GM19238 (cell line): ENCODE data around the gene USP11.

Experiments
- DNase-seq: peaks from one replicate; pipeline ENCODE4 v3.0.0; 2011; ENCODE audit warnings: low spot score; ENCODE audit not compliant: insufficient read length

Gene USP11

DNA sequence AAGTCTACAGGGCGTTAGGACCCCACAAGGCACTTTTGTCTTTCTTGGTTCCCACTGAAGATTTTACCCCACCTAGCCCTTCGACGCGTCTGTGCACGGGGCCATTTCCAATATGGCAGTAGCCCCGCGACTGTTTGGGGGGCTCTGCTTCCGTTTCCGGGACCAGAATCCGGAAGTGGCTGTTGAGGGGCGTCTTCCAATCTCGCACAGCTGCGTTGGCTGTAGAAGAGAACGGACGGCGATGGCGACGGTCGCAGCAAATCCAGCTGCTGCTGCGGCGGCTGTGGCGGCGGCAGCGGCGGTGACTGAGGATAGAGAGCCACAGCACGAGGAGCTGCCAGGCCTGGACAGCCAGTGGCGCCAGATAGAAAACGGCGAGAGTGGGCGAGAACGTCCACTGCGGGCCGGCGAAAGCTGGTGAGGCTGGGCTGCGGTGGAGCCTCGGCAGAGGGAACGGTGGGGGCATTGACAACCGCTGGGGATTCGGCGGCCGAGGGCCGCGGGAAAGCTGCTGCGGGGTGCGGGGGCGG is at the start of gene USP11:
USP11 (plus strand) TSS at position 207 of the 530 bp plus-strand sequence; CDS start at position 242, 35 bp downstream.
- peak; percentile 40 for DNase-seq

DNA sequence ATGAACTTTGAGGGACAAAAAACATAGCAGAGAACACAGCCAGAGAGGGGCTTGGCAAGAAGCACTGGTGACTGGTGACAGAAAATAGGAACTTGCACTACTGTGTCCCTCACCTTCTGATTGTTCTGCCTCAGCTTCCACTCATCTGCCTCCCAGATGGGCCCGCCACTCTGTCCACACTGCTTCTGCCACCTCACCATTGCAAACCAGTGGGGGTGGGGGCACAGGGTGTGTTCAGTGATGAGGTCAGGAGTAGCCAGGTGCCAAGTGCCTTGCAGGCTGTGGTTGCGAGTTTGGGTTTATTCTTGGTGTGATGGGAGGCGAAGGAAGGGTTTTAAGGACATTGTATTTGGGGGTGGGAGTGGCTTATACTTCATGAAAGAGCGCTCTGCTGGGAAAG is 48.3 kb upstream of the USP11 start:
- no peak for DNase-seq

DNA sequence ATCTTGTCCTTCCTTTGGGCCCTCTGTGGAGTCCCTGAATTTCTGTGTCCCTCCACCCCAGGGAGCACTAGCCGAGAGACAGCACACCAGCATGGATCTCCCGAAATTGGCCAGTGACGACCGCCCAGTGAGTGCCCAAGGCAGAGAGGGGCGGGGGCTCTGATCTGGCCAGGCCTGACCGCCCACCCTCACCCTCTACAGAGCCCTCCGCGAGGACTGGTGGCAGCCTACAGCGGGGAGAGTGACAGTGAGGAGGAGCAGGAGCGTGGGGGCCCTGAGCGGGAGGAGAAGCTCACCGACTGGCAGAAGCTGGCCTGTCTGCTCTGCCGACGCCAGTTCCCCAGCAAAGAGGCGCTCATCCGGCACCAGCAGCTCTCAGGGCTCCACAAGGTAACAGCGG is 47.6 kb upstream of the USP11 start:
- no peak for DNase-seq

DNA sequence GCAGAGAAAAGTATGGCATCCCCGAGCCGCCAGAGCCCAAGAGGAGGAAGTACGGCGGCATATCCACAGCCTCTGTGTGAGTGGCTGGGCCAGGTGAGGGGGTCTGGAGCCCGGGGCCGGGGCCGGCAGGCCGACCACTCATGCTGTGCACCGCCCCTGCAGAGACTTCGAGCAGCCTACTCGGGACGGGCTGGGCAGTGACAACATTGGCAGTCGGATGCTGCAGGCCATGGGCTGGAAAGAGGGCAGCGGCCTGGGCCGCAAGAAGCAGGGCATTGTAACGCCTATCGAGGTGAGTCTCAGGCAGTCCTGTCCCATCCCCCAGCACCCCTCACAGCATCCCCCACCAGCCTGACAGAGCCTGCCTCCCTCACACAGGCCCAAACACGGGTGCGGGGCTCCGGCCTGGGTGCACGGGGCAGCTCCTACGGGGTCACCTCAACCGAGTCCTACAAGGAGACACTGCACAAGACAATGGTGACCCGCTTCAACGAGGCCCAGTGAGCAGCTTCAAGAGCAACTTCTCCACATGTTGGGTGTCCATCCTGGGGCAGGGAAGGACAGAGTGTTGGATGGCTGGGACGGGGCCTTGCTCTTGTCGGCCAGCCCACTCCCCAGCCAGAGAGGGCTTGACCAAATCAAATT is 46.6 kb upstream of the USP11 start:
- no peak for DNase-seq

DNA sequence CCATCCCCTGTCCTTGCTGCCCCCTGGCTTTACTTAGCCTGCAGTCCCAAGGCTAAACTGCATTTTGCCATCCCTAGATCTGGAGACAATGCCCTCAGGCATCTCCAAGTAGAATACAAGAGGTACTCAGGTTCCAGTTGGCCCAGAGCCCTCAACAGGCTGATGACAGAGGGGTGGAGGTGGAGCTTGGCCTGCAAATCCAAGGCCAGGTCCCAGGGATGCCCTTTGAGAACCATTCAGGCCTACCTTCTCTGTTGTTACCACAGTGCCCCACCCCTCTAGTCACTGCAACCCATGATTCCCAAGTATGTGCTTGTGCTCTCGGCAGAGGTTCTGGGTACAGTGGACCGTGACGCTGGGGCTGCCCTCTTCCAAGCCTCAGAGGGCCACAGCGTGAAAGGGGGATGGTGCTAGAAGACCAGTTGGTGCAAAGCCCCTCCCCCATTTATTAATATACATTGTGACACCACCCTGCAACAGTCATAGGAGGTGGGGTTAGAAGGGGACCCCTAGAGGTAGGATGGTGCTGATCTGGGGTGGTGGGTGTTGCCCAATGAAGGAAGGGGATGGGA is 45.6 kb upstream of the USP11 start:
- no peak for DNase-seq

DNA sequence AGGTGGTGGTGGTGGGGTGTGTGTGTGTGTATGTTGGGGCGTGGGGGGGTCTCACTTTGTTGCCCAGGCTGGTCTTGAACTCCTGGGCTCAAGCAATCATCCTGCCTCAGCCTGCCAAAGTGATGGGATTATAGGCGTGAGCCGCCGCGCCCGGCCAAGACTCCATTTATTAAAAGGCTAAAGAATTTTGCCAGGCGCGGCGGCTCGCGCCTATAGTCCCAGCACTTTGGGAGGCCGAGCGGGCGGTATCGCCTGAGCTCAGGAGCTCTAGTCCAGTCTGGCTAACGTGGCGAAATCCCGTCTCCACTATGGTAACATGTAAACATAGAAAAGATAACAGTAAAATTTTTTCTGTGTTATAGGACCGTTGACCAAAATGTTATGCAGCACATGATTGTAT is 42.9 kb upstream of the USP11 start:
- DNase-seq, result no peak

DNA sequence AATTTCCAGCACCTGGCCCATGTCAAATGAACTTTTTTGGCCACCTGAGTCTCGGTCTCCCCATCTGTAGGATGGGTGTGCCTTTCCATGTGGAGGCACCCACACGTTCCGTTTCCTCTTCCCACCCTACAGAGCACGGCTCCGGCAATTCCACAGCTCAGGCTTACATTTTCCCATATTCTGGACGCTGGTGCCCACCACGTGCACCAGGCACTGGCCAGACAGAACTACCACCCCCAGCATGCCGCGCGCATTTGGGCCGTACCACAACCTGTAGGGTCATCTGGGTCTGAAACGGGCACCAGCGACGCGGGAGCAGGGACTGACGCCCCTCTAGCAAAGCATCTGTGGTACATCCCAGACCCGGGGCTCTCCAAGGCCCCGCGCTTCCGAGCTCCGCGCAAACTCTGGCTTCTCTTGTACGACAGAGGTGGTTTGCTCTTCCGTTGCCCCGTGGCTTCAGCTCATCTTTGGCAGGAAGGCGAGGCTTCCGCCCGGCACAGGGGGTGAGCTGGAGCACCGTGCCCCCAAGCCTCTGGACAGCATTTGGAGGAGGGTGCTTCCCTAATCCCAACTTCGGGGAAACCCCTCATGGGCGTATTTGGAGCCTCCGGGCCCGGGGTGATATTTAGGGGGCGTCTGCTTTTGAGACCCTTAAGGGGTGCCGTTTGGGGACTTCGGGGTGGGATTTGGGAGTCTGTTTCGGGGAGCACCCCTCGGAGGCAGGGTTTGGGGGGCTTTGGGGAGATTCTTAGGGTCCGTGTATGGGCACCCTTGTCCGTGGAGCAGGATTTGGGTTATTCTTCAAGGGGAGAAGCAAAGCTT is 42.2 kb upstream of the USP11 start:
- peak; percentile 86 for DNase-seq

DNA sequence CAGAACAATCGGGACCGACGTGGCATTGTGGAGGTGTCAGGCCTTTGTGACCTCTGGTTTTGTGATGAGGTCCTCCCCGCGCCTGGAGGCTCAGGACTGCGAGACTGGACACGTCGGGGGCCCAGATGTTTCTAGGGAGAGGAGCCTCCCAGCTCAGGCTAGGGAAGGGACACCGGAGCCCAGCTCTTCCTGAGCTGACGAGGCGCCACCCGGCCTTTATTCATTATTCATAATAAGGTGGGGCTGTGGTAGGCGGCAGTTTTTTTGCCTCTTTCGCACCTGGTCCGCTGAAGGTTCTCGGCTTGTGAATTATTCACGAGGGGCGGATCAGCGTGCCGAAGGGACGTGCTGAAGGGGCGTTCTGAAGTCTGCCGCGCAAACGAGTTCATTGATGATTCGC is 41.5 kb upstream of the USP11 start:
- peak; percentile 19 for DNase-seq

DNA sequence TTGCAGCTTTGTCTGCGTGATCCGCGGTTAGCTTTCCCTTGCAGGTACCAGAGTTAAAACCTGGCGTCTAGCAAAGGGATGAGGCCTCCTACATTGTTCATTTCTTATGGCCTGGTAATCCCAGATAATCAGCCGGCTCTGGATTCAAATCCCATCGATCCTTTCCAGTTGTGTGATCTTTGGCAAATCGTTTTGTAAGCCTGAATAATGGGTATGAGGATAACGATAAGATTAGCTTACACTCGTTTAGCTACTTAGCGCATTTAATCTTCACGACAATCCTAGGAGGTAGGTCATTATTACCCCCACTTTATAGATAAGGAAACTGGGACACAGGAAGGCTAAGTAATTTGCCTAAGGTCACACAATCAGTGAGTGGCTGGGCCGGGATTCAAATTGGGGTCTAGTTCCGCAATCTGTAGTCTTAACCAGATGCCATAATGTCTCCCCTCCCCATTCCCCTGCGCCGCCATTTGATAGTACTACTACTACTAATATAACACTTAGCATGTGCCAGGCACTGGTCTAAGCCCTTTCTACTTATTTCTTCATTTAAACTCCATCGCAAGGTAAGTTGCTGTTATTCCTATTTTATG is 40.9 kb upstream of the USP11 start:
- DNase-seq, result no peak

DNA sequence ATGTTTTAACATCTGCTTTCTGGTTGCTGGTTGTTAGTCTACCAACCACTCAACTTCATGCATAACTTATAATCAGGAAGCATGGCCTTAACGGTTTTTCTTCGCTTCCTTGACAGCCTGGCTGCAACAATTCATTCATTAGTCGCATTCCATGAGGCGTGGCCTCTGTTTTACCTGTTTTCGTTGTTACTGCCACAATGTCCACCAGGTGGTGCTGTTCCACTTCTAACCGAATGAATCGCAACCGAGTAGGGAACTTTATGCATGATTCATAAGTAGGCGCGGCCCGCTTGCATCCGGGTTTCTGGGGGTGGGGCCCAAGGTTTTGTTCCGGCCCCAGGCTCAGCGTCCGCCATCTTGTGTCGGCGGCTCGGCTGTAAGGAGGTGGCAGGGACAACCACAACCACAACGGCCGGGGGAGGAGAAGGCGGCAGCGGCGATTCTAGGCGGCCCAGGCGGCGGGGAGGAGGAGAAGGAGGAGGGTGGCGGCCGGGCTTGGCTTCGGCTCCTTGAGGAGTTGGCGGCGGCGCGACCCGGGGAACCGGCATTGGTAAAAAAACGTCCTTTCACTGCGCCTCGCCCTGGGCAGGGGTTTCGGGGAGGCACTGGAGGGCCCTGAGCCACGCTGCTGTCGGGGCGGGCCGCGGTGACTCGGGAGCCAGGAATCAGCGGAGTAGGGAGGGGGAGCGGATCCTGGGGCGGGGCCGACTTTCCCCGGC is 39.2 kb upstream of the USP11 start, which contains the start of gene UBA1:
UBA1 (plus strand) TSS at position 355 of the 719 bp plus-strand sequence. CDS start 4,974 bp downstream, outside the sequence.
- DNase-seq, result peak; percentile 90

DNA sequence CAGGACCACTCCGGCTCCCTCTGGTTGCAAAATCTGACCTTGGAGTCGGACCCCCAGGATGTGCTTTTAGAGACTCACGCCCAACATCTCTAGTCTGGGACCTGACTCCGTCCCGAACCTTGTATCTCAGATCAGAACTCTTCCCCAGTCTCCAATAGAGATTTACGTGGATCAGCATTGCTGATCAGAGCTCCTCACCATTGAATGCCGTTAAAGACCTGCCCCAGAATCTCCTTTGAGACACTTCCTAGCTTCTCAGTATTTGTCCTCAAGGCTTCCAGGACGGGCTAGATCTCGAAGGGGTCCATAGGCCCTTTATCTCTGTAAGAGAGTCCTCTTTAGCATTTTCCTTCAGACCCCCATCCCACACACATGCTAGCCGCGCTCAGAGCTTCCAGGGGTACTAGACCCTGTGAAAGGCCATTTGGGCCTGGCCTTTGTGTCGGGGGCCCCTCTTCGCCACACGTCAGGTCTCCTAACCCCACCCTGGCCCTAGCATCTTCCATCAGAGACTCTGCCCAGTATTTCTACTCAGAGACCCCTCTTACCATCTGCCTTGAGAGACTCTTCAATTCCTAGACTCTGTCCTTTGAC is 38.5 kb upstream of the USP11 start:
- no peak for DNase-seq

DNA sequence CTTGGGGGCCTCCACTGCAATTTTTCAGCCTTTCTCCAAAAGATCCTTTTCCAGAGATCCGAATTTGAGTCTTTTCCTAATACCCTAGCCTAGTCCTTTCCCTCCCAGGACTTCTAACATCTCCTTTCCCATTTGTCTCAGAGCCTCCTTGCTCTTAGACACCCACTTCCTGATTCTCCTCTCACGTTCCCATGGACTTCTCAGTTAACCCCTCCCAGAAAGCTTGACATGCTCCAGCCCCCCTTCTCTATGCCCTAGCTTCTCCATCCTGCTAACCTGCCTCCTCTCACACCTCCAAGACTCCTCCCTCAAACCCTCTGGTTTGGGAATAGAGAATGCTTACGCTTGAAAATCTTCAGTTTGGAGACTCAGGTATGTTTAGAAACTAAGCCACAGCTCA is 36.7 kb upstream of the USP11 start:
- no peak for DNase-seq

DNA sequence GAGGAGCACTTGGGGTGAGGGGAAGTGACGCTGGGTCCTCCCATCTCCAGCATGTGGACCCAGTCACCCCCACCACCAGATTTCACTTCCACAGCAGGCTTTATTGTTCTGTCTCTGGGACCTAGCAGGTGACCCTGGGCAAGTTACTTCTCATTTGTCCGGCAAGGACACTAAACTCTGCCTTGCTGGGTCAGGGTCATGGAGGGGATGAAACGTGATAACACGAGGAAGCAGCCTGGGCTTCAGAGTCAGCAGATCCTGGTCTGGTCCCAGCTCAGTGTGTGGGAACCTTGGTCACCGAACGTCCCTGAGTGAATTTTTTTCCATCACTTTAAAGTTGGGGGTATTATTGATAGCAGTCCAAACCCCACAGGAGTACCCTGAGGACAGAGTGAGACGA is 35.3 kb upstream of the USP11 start:
- no peak for DNase-seq

DNA sequence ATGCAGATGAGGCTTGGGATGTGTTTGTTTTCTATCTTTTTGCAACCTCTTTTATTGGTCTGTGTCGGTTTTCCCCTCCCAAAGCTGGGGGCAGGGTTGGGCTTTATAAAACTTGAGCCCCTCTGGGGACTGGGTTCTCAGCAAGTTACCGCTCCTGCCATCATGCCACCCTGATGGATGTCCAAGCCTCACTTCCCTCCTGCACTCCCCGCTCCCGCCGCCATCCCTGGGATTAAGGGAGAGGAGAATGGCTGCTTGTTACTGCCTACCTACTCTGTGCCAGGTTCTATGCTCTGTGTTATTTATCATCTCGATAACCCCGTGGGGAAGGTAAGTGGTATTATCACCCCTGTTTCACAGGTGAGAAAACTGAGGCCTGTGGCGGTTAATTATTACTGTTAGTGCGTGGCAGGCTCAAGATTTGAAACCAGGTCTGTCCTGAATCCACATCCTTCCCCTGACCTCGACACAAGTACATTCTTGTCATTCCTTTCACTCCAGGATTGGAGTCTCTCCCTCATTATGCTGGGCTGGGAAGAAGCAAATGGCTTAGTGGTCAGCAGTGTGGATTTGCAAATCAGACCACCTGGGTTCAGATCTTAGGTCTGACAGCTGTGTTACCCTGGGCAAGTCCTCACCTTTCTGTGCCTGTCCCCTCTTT is 34.7 kb upstream of the USP11 start:
- DNase-seq, result no peak

DNA sequence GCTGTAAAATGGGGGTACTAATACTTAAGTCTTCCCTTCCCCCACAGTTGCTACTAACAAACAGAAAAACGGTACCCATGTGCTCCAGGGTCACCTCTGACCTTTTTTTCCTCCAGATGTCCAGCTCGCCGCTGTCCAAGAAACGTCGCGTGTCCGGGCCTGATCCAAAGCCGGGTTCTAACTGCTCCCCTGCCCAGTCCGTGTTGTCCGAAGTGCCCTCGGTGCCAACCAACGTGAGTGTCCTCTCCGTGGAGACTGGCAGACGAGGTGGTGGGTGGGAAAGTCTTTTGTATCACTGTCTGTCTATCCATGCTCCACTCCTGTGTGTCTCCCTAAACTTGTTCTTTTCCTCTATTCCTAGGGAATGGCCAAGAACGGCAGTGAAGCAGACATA is 34.1 kb upstream of the USP11 start:
- no peak for DNase-seq

DNA sequence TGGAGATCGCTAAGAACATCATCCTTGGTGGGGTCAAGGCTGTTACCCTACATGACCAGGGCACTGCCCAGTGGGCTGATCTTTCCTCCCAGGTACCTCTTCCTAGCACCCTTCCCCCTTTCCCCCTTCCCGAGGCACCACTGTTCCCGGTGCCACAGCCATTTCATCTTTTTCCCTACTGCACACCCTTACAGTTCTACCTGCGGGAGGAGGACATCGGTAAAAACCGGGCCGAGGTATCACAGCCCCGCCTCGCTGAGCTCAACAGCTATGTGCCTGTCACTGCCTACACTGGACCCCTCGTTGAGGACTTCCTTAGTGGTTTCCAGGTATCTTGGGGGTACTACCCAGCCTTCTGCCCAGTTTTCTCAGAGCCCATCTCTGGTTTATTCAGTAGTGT is 33.5 kb upstream of the USP11 start:
- no peak for DNase-seq

DNA sequence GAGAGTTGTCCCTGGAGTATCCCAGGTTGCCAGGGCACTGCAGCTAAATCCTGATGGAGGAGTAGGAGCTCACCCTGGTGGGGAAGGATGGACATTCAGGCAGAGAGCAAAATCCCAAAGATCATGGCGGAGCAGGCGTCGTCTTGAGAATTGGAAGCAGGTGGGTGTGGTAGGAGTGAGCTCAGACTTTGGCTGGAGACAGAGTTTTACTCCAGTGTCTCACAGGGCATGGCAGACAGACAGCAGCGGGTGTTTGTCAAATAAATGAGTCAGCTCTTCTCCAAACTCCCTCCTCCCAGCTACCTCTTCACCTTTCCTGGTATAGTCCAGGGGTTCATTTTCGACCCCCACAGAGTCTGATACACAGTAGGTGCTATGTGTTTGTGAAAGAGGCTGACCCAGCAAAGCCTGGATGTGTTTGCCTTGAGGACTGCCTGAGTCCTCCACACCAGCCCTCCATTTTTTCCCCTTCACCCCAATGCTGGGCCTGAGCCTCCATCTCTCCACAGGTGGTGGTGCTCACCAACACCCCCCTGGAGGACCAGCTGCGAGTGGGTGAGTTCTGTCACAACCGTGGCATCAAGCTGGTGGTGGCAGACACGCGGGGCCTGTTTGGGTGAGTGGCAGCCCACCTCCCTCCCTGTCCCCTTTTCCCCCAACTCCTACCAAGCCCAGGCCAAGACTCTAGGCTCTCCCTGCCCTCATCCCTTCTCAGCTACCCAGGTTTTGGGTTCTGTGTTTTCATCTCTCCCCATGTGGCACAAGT is 32.2 kb upstream of the USP11 start:
- DNase-seq, result no peak

DNA sequence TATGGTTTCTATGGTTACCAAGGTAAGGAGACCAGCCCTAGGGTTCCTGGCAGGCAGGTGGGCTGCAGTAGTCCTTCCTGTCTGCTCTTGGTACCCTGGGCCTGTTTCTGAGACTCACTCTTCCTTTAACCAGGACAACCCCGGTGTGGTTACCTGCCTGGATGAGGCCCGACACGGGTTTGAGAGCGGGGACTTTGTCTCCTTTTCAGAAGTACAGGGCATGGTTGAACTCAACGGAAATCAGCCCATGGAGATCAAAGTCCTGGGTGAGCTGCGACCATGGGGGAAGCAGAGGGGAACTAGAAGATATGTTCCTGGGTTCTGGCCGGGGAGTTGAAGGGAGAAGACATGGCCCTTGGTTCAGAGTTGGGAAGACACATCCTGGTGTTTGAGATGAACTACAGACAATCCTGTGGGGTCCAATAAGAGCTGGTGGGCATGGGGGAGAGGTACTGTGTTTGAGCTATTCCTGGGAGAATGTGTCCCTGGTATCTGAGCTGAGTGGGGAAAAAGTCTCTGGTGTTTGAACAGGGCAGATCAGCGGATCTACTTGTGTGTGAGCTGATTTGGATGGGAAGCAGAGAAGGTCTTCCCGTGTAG is 31.4 kb upstream of the USP11 start:
- DNase-seq, result no peak

DNA sequence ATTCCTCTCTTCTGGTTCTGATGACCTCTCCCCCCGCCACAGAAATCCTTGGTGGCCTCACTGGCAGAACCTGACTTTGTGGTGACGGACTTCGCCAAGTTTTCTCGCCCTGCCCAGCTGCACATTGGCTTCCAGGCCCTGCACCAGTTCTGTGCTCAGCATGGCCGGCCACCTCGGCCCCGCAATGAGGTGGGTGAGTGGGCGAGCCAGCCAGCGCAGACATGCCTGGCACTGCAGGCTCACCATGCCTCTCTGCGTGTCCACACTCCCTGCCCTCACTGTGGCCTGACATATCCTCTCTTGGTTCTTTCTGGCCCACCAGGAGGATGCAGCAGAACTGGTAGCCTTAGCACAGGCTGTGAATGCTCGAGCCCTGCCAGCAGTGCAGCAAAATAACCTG is 30.5 kb upstream of the USP11 start:
- DNase-seq, result no peak
